Loucy (cell line): Measurements from ENCODE around the gene POU2F1.

Experiments used
- H2AFZ ChIP-seq: fragments of 200-600 bp; sonication (generic); 2 replicates; pipeline ENCODE4 v1.6.0; 2016; ENCODE audit warnings: antibody characterized with exemption, mild to moderate bottlenecking, low read length, moderate library complexity
- H3F3A ChIP-seq: fragments of 200-600 bp; 2 replicates; pipeline ENCODE4 v1.6.0; 2016; ENCODE audit warnings: antibody characterized with exemption, low read depth, mild to moderate bottlenecking
- H3K27me3 ChIP-seq: fragments of 200-600 bp; sonication (generic); 2 replicates; pipeline ENCODE4 v1.6.1; 2014; ENCODE audit warnings: low read length, mild to moderate bottlenecking; ENCODE audit not compliant: insufficient read depth, poor library complexity, severe bottlenecking
- H3K36me3 ChIP-seq: fragments of 200-600 bp; sonication (generic); 2 replicates; pipeline ENCODE4 v1.6.1; 2016; ENCODE audit warnings: low read length; ENCODE audit not compliant: insufficient read depth
- H3K4me1 ChIP-seq: fragments of 200-600 bp; sonication (generic); 2 replicates; pipeline ENCODE4 v1.5.1; 2014; ENCODE audit warnings: low read length, mild to moderate bottlenecking; ENCODE audit not compliant: insufficient read depth, poor library complexity, severe bottlenecking
- H3K4me2 ChIP-seq: fragments of 200-600 bp; sonication (generic); 2 replicates; pipeline ENCODE4 v1.6.0; 2014; ENCODE audit warnings: antibody characterized with exemption, low read length, low read depth, mild to moderate bottlenecking; ENCODE audit not compliant: poor library complexity, severe bottlenecking
- H3K4me3 ChIP-seq: fragments of 200-600 bp; sonication (generic); 2 replicates; pipeline ENCODE4 v1.5.1; 2014; ENCODE audit warnings: low read length, mild to moderate bottlenecking, mixed read lengths; ENCODE audit not compliant: poor library complexity, severe bottlenecking
- H3K79me2 ChIP-seq: fragments of 200-600 bp; sonication (generic); 2 replicates; pipeline ENCODE4 v1.6.1; 2014; ENCODE audit warnings: low read length; ENCODE audit not compliant: insufficient read depth
- H3K9ac ChIP-seq: fragments of 200-600 bp; sonication (generic); 2 replicates; pipeline ENCODE4 v1.6.0; 2014; ENCODE audit warnings: mild to moderate bottlenecking, low read depth, low read length, moderate library complexity; ENCODE audit not compliant: poor library complexity, severe bottlenecking
- H3K9me2 ChIP-seq: fragments of 200-600 bp; sonication (generic); replicated peaks from 2 replicates; pipeline ENCODE4 v1.6.1; 2016; ENCODE audit warnings: low read depth, low read length, mixed read lengths
- H3K9me3 ChIP-seq: fragments of 200-600 bp; sonication (generic); 2 replicates; pipeline ENCODE4 v1.6.1; 2014; ENCODE audit warnings: mild to moderate bottlenecking, antibody characterized with exemption, low read length, low read depth; ENCODE audit not compliant: insufficient read depth
- H4K20me1 ChIP-seq: fragments of 200-600 bp; sonication (generic); 2 replicates; pipeline ENCODE4 v1.6.0; 2014; ENCODE audit warnings: antibody characterized with exemption, low read length, mild to moderate bottlenecking; ENCODE audit not compliant: insufficient read depth, poor library complexity, severe bottlenecking
- CTCF ChIP-seq: fragments of 200-600 bp; sonication (generic); conservative IDR thresholded peaks from 2 replicates; pipeline ENCODE4 v1.5.1; 2014; ENCODE audit warnings: mild to moderate bottlenecking, antibody characterized with exemption, low read length
- EZH2phosphoT487 ChIP-seq: fragments of 200-600 bp; IDR thresholded peaks from 2 replicates; pipeline ENCODE4 v1.6.1; 2018; ENCODE audit warnings: antibody characterized with exemption, mild to moderate bottlenecking, moderate library complexity, borderline replicate concordance

The POU2F1 gene

GRCh38 chr1:167250482-167250881 lies 29.8 kb downstream of the POU2F1 start:
- H3K79me2 ChIP-seq = peaks cover 96% of the 10 kb centered on the region

GRCh38 chr1:167251472-167251871 lies 30.8 kb downstream of the POU2F1 start:
- Histone ChIP-seq H2AFZ (no peak overlapping the region), H3K79me2 (peaks cover 97% of the 10 kb centered on the region), H3K9me2 (no peaks in the 10 kb centered on the region), H3F3A (no peaks in the 10 kb centered on the region), H4K20me1 (peaks cover 55% of the 10 kb centered on the region), H3K9me3 (no peaks in the 10 kb centered on the region), H3K4me3 (no peak overlapping the region), H3K36me3 (peaks cover 3% of the 10 kb centered on the region; the same call in 1 of the 2 replicates), H3K4me1 (peaks cover 29% of the 10 kb centered on the region), H3K4me2 (no peak overlapping the region), H3K27me3 (no peaks in the 10 kb centered on the region), H3K9ac (no peak overlapping the region)
- no peak for TF ChIP-seq CTCF

More at GRCh38 chr1:167250482-167250881, 29.8 kb downstream of the POU2F1 start:
- no peak overlapping the region for H3K4me2 ChIP-seq
- H3K9me2 ChIP-seq = no peaks in the 10 kb centered on the region
- no peaks in the 10 kb centered on the region for H3K9me3 ChIP-seq
- H3K4me3 ChIP-seq = no peak overlapping the region
- H3K9ac ChIP-seq = no peak overlapping the region
- peaks cover 47% of the 10 kb centered on the region for H4K20me1 ChIP-seq
- H3K4me1 ChIP-seq = peaks cover 29% of the 10 kb centered on the region
- no peaks in the 10 kb centered on the region for H3K27me3 ChIP-seq
- no peak for TF ChIP-seq EZH2phosphoT487
- no peak for TF ChIP-seq CTCF
- no peak overlapping the region for H2AFZ ChIP-seq
- H3K36me3 ChIP-seq = peaks cover 3% of the 10 kb centered on the region; the same call in 1 of the 2 replicates
- no peaks in the 10 kb centered on the region for H3F3A ChIP-seq

- H3F3A ChIP-seq = no peaks in the 10 kb centered on the region
- H3K79me2 ChIP-seq = peaks cover 97% of the 10 kb centered on the region
- H3K27me3 ChIP-seq = no peaks in the 10 kb centered on the region
- H3K9me3 ChIP-seq = no peaks in the 10 kb centered on the region
- H3K4me3 ChIP-seq = no peak overlapping the region
- no peak overlapping the region for H3K9ac ChIP-seq
- TF ChIP-seq EZH2phosphoT487 (no peak), CTCF (no peak)
- H3K36me3 ChIP-seq = peaks cover under 1% of the 10 kb centered on the region; the same call in 1 of the 2 replicates
- H3K4me1 ChIP-seq = peaks cover 25% of the 10 kb centered on the region
- H4K20me1 ChIP-seq = peaks cover 63% of the 10 kb centered on the region
- H2AFZ ChIP-seq = no peak overlapping the region
- no peaks in the 10 kb centered on the region for H3K9me2 ChIP-seq
- H3K4me2 ChIP-seq = peak overlapping the region; percentile 5
These were observed 32.3 kb downstream of the POU2F1 start for GRCh38 chr1:167252986-167253385.
